NK-92 treated with Interleukin-12 subunit alpha and Interleukin-12 subunit beta, amount 100 ng/mL, for 24 hours (cell line): Measurements from ENCODE around the gene TLDC2.
A peak's percentile ranks its signal among the peaks of the same experiment; 100 is the strongest.
"Not testable (repeated sequence)": the region's sequence is repeated elsewhere in the genome, so short reads cannot be mapped to it uniquely, and the experiment has no call there.

ENCODE experiments used
- DNase-seq: peaks from one replicate; lab custom pipeline; 2025; lab: John Stamatoyannopoulos, UW

TLDC2 gene

DNA sequence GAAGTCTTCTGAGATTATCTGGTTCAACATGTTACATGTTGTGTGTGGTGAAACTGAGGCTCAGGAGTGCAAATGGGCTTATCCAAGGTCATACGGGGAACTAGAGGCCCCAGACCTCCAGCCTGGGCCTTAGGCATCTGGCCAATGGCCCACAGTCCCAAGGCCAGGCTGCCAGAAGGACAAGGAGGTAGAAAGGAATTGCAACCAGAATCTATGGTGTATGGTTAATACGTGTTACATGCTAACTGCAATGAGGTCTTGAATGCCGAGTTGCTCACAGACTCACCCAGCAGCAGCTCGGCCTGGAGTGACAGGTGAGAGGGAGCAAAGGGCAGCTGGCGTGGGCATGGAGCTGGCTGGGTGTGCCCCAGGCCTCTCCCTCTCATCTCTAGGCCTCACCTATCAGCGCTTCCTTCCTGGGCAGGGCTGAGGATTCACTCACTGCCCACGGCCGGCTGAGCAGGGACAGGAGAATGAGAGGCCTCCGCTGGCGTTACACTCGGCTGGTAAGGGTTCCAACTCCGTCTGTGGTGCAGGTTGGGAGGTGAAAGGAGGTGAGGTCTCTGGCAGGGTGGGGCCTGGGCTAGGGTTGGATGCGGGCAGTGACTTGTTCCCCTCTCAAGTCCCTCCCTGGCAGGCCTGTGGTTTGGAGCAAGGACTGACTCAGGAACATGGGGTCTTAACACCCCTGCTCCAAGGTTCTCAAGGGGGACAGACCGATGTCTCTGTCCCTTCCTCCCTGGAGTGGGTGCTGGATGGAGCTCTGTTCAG, at the start of gene TLDC2:
Gene TLDC2, plus strand, starts transcription at position 437 of the 771 bp plus-strand sequence. Its CDS starts 37 bp downstream, at position 474.
- DNase-seq, result no peak

DNA sequence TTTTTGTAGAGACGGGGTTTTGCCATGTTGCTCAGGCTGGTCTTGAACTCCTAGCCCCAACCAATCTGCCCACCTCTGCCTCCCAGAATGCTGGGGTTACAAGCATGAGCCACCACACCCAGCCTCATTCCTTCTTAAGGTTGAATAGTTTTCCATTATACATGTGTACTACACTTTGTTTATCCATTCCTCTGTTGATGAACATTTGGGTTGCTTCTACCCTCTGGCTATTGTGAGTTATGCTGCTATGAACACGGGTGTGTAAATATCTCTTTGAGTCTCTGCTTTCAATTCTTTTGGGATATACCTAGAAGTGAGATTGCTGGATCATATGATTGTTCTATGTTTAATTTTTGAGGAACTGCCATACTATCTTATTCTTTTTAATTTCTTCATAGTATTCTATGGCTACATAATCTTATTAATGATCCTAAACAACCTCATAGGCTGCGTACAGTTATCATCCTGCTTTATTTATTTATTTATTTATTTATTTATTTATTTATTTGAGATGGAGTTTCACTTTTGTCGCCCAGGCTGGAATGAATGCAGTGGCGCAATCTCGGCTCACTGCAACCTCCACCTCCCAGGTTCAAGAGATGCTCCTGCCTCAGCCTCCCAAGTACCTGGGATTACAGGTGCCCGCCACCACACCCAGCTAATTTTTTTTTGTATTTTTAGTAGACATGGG, 49.2 kb upstream of the TLDC2 start:
- DNase-seq, result no peak

DNA sequence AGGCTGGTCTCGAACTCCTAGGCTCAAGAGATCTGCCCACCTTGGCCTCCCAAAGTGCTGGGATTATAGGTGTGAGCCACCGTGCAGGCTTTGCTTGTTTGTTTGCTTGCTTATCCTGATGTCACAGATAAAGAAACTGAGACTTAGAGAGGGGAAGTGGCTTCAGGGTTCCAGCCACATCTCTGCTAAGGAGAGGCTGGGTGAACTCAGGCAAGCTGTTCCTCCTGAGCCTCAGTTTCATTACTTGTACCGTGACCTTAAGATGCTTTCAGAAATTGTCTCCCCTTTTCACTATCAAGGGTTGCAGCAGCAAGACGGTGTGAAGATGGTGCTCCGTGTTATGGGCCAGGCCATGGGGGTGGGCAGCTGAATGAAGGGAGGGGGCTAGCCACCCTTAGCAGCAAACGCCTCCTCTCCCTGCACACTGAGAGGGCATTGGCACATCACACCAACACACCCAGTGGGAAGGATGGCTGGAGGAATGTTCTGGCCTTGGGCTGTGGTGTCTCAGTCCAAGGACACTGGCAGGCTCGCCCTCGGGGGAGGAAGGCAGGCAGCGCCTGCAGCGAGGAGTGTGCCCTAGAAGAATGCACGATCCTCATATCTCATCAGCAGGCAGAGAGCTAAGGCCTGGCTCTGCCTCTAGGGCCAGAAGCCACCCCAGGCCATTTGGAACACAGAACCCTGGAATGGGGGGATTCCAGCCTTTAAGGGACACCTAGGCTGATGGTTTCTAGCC, 48.2 kb upstream of the TLDC2 start:
- DNase-seq, result no peak

DNA sequence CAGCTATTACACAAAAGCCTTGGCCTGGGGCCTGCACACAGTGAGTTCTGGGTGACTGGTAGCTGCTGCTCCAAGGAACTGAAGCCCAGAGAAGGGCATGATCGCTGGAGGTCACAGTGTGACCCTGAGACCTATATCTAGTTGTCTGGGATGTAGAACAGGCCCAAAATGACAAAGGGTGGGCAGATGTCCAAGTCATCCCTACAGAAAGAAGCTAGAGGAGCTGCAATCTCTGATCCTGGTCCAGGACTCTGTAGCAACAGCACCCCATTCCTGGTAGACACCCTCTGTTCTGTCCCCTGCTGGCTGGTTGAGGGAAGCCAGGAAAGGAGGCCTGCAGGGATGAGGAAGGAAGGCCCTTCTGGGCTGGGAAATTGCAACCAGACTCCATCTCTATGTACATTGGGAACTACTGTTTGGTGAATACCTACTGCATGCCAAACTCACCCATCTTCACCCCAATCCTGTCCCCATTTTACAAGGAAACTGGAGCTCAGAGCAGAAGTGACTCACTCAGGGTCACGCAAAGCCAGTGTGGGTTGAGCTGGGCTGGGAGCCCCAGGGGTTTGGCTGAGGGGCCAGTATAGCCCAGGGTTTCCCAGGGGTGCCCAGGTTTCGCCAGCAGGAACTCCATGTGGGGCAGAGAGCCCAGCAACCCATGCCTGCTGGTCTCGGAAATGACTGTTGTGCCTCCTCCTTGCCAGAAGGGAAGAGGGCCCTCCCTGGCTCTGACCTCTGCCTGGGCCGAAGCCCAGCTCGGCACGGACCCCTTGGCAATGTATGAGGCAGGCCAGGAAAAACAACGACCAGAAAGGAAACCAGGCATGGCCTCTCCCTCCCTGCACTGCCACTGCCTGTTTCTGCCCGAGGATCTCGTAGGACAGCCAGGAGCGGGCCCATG, 44.9 kb upstream of the TLDC2 start:
- DNase-seq, result no peak

DNA sequence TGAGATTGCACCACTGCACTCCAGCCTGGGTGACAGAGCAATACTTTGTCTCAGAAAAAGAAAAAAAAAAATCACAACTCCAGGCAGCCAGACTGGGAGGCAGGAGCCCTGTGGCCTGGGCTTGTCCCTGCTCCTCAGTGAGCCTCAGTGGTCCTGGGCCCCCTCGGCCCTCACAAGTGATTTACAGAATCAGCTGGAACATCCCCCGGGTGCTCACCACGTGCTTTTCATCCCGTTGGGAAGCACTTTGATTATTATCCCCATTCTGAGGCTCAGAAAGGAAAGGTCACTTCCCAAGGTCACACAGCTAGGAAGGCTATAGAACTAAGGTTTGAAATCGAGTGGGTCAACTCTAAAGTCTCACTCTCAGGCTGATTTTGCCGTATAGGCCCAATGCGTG, 43.1 kb upstream of the TLDC2 start:
- no peak for DNase-seq

DNA sequence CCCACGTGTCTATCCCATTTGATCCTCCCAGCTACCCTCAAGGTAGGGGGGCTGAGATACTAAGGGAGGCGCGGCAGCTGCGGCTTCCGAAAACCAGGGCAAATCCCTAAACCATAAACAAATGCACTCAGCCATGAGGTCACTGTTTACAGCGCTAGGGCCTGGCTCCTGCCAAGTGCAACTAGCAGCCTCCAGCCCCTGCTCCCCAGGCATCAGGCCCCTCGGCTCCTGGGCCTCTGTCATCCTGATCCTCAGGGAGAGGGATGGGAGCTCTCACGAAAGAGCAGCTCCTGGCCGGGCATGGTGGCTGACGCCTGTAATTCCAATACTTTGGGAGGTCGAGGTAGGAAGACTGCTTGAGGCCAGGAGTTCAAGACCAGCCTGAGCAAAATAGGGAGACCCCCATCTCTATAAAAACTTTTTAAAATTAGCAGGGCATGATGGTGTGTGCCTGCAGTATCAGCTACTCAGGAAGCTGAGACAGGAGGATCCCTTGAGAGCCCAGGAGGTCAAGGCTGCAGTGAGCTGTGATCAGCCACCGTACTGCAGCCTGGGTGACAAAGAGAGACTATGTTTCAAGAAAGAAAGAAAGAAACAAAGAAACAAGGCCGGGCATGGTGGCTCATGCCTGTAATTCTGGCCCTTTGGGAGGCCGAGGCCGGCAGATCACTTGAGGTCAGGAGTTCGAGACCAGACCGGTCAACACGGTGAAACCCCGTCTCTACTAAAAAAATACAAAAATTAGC, 42.5 kb upstream of the TLDC2 start:
- DNase-seq, result no peak

DNA sequence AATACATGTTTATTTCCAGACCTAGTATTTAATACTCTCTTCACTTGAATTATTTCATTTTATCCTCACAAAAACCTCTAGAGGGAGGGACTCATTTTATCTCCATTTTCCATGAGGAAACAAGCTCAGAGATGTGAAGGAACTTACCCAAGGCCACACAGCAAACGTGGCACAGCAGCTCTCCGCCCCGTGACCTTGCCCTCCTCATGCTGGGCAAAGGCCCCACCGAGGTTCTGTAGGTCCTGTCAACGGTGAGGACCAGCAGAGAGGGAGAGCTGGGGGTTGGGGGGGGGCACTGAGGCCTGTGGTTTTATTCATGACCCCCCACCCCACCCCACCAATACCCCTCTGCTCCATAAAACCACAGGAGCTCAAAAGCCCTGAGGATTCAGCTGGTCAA, 40.9 kb upstream of the TLDC2 start:
- no peak for DNase-seq

DNA sequence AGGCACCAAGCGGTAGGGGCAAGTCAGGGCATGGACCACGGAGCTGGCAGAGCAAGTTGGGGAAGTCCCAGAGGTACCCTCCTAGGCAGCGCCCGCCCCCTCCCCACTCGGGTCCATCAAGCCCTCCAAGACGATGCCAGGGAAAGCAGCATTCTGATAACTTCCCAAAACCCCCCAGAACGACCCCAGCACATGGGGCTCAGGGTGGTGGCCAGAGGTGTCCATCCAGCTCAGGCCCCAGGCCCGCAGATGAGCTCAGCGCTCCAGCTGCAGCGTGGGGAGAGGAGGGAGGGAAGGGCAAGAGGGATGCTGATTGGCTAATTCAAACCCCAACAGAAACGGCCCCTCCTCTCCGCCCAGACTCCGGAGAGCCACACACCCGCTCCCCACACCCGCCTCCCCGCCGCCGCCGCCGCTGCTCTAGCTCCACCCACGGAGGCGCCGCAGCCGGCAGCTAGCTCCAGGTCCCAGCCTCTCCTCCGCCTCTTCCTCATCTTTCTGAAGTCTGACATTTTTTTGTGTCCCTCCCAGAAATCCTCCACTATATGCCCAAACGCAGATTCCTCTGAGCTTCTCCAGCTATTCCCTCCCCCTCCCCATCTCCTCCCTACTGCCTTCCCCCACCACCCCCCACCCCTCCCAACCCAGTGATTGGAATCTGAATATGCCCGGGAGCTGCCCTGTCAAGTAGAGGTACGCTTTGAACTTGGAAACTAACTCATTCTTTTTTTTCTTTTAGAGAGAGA, 40.3 kb upstream of the TLDC2 start:
- DNase-seq, result peak; percentile 79

DNA sequence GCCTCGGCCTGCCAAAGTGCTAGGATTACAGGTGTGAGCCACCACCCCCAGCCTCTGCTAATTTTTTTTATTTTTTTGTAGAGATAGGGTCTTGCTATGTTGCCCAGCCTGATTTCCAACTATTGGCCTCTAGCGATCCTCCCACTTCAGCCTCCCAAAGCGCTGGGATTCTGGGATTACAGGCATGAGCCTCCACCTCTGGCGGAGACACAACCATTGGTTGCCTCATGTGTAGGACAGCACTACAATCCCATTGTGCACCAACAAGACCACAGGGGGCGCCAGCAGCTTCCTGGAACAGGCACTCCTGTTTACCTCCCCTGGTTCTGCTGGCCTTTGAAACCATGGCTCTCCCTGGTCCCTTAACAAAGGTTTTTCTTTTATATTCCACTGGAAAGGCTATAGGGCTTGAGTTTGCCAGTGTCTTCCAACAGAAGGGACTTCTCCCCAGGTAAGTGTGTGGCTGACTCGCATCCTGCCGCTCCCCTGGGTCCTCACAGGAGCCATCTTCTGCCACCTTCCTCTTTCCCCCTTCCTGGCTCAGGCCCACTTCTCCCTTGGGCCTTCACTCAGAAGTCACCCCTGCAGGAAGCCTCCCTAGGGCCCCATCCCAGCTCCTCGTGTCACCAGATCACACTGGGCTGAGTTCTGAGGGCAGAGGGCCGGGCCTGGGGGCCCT, 39.2 kb upstream of the TLDC2 start:
- DNase-seq, result peak; percentile 13

DNA sequence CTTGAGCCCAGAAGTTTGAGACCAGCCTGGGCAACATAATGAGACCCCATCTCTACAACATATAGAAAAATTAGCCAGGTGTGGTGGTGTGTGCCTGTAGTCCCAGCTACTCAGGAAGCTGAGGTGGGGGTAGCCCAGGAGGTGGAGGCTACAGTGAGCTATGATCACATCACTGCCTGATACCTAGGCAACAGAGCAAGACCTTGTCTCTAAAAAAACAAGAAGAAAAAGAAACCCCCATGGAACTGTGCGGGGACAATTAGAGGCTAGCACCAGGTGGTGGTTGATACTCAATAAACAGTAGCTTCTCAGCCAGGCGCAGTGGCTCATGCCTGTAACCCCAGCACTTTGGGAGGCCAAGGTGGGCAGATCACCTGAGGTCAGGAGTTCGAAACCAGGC, 37.6 kb upstream of the TLDC2 start:
- DNase-seq, result not testable (repeated sequence)

DNA sequence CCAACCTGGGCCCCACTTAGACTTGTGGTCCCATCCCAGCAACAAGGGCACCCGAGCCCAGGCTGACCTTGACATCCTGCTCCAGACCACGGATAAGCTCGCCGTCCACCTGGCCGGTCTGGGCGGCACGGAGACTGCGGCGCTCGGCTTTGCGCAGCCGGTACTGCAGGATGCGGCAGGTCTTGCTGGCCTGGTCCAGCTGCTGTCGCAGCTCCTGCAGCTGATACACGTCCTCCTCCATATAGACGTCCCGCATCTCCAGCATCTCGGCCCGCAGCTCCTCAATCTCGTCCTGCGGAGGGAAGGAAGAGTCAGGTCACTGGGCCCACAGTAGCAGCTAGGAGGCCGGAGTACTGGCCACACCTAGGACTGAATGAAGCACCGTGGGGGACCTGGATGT, 36.8 kb upstream of the TLDC2 start:
- DNase-seq, result no peak

DNA sequence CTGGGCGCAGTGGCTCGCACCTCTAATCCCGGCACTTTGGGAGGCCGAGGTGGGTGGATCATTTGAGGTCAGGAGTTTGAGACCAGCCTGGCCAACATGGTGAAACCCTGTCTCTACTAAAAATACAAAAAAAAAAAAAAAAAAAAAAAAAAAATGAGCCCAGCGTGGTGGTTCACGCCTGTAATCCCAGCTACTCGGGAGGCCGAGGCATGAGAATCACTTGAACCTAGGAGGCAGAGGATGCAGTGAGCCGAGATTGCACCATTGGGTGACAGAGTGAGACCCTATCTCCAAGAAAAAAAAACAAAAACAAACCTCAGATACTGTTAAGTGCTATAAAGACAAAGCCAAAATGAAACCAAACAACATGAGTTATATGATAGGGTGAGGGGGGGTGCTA, 34.9 kb upstream of the TLDC2 start:
- not testable (repeated sequence) for DNase-seq

DNA sequence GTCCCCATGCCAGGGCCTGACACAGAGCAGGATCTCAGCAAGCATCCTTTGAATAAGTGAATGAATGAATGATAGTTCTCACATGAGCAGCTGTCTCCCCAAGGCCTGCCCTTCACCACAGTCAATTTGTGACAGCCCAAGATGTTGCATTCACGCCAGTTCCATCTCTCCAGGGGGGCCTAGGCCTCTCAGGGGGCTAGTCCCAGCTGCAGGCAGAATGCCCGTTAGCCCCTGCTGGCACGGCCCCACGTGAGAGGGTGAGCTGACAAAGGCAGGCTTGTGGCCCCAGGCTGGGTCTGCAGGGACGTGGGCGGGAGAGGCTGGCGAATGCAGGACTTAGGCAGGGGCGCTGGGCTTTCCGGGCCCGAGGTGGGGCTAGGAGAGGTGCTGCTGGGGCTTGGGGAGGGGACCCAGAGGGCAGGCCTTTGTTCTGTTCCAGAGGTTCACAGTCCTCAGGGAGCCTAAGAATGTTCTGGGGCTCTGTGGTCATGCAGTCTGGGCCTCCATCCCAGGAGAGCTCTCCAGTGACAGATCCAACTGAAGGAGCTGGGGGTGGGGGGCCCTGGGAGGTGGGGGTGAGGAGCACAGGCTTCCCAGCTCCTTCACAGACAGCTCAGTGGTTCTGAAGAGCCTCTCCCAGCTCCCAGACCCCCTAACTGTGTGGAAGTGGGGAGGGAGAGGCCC, 30.5 kb upstream of the TLDC2 start:
- no peak for DNase-seq

DNA sequence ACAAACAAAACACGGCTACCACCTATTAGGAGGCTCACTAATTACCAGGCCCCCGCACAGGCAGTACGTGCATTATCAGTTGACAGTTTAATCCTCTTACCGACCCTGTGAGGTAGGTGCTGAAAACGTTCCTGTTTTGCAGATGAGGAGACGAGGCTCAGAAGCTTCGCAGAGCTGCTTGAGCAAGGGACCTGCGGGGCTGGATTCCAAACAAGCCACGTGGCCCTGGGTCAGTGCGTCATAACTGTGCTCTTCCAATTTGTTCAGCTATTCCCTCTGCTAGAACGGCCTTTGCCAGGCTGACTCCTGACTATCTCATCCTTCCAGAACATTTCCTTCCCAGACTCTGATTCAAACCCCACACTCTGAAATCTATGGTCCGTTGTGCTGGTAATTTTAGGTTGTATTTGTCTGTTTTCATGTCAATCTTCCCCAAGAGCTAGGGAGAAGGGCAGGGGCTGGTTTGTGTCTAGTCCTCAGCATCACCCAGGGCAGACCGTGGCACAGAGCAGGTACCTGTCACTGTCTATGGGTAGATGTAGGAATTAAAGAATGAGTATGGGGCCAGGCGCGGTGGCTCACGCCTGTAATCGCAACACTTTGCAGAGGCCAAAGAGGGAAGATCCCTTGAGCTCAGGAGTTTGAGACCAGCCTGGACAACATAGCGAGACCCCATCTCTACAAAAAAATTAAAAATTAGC, 28.8 kb upstream of the TLDC2 start:
- no peak for DNase-seq

DNA sequence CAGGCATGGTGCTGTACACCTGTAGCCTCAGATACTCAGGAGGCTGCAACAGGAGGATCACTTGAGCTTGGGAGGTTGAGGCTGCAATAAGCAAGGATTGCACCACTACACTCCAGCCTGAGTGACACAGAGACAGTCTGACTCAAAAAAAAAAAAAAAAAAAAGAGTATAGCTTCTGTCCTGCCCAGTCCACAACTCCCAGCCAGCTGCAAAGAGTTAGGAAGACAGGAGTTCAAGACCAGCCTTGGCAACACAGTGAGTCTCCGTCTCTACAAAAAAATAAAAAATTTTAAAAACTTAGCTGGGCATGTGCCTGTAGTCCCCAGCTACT, 28.3 kb upstream of the TLDC2 start:
- no peak for DNase-seq

DNA sequence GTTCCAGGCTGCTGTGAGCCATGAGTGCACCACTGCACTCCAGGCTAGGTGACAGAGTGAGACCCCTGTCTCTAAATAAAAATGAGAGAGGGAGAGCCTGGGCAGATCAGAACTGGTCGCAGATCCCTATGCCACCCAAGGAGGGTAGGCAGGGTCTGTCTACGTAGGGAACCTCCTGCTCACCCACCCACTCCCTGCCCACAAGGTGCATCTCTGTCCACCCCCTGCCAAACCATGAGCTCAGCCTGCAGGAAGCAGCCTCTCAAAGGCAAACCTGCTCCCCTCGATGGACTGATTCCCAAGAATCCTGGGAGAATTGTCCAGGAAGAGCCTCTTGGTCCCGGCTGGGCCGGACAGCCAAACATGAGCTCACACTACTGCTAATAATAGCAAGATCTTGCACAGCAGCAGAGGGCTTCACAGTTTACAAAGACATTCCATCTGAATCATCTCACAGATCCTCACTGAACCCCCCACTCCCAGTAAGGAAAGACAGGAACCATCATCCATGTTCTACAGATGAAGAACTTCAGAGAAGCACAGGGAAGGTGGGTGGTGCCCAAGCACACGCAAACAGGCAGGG, 27.8 kb upstream of the TLDC2 start:
- DNase-seq, result no peak

DNA sequence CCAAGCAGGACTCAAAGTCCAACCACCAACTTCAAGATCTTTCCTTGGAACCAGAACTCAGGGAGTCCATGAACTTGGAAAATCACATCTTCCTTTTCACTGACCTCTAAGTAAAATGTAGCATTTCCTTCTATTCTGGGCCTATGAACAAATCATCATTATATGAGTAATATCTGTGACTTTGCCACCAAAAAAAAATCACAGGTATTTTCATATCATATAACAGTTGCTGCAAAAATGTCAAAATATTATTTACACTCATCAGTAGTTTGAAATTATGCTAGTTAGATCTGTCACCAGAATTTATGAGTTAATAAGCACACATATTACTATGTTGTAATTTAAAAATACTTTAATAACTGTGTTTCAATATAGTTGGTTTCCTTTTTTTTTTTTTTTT, 27.3 kb upstream of the TLDC2 start:
- DNase-seq, result no peak

DNA sequence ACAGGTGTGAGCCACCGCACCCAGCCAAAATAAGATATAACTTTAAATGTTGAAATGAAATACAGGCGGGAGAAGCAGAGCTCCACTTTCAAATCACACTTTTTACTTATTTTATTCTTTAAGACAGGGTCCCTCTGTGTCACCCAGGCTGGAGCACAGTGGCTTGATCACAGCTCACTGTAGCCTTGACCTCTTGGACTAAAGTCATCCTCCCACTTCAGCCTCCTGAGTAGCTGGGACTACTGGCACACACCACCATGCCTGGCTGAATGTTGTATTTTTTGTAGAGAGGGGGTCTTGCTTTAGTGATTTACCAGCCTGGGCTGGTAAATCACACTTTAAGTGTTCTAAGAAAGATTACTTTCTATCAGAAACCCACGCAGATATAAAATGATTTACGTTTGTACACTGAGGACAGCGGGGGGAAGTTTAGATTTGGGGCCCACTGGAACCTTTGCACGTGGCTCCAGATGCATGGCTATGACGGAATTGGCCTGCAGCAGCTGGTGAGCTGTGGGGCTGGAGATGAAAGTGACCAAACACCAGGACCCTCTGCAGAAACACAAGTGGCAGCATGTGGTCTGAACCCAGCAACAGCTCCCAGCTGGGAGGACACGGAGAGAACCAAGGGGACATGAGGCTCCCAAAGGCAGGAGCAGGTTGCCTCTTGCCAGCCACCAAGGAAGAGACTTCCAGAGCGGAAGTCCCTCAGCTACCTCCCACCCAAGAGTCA, 26.4 kb upstream of the TLDC2 start:
- DNase-seq, result no peak
